Measurements from ENCODE around the gene ZCCHC24. TPM values are rescaled to one million over a fixed set of nuclear protein-coding genes. Genes with fewer than 3 reads are reported as not detected.

The ZCCHC24 gene
- total RNA-seq, 1 experiment from 2014 or later, result 3.8 TPM

DNA sequence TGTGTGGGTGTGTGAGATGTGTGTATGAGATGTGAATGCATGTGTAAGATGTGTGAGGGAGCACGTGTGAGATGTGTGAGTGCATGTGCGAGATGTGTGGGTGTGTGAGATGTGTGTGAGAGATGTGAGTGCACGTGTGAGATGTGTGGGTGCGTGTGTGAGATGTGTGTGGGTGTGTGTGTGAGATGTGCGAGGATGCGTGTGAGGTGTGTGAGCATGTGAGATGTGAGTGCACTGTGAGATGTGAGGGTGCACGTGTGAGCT, 67.1 kb downstream of the ZCCHC24 start:
- Histone ChIP-seq H3T11ph (ENCODE audit: low read length) (no peak overlapping the region), H4K8ac (replicated peaks; ENCODE audit: insufficient read length, low read depth, low read length) (peak overlapping the region; percentile 28), H2AK5ac (ENCODE audit: insufficient read length, low read length) (no peak overlapping the region), H3K4me1 (ENCODE audit: insufficient read depth, low read length) (no peaks in the 10 kb centered on the region), H3K27me3 (ENCODE audit: insufficient read depth, low read length) (no peaks in the 10 kb centered on the region), H4K91ac (ENCODE audit: insufficient read length, low read depth, low read length) (no peak overlapping the region), H3K18ac (ENCODE audit: insufficient read length, low read depth, low read length) (no peak overlapping the region), H2AFZ (ENCODE audit: low read length) (no peak overlapping the region), H2BK15ac (ENCODE audit: low read depth, low read length) (no peak overlapping the region), H3K14ac (ENCODE audit: insufficient read depth, low read length) (no peak overlapping the region), H3K9ac (ENCODE audit: extremely low read depth, insufficient read length, low read length) (no peak overlapping the region), H3K23me2 (ENCODE audit: insufficient read length, low read depth, low read length, poor library complexity, severe bottlenecking) (no peaks in the 10 kb centered on the region), H3K4ac (ENCODE audit: low read depth, low read length) (no peak overlapping the region), H2BK120ac (ENCODE audit: low read depth, low read length, poor library complexity, severe bottlenecking) (no peak overlapping the region), H3K23ac (ENCODE audit: insufficient read length, low read depth, low read length) (no peak overlapping the region), H4K20me1 (ENCODE audit: control insufficient read depth, insufficient read depth, insufficient read length) (no peaks in the 10 kb centered on the region), H3K56ac (ENCODE audit: insufficient read length, low read depth, low read length) (no peak overlapping the region), H3K79me2 (ENCODE audit: insufficient read depth, low read length) (no peaks in the 10 kb centered on the region), H4K5ac (ENCODE audit: insufficient read length, low read depth, low read length) (no peak overlapping the region), H3K4me2 (ENCODE audit: insufficient read depth, insufficient read length, low read length) (no peak overlapping the region), H3K9me3 (ENCODE audit: control insufficient read depth, low read depth, low read length) (no peaks in the 10 kb centered on the region), H2BK12ac (ENCODE audit: insufficient read length, low read depth, low read length) (no peak overlapping the region), H2BK20ac (ENCODE audit: low read depth, low read length, poor library complexity, severe bottlenecking) (no peak overlapping the region), H2BK5ac (ENCODE audit: insufficient read length, low read length) (no peak overlapping the region), H3K79me1 (ENCODE audit: insufficient read depth, low read depth, low read length, poor library complexity, severe bottlenecking) (no peaks in the 10 kb centered on the region), H3K27ac (ENCODE audit: insufficient read length, low read depth, low read length) (no peak overlapping the region)
- H3K4me1 Mint-ChIP-seq, result peaks cover 8 to 12% of the 10 kb centered on the region in 2 experiments
- H3K27ac Mint-ChIP-seq, result no peak overlapping the region
- TF ChIP-seq, protein P1, sequence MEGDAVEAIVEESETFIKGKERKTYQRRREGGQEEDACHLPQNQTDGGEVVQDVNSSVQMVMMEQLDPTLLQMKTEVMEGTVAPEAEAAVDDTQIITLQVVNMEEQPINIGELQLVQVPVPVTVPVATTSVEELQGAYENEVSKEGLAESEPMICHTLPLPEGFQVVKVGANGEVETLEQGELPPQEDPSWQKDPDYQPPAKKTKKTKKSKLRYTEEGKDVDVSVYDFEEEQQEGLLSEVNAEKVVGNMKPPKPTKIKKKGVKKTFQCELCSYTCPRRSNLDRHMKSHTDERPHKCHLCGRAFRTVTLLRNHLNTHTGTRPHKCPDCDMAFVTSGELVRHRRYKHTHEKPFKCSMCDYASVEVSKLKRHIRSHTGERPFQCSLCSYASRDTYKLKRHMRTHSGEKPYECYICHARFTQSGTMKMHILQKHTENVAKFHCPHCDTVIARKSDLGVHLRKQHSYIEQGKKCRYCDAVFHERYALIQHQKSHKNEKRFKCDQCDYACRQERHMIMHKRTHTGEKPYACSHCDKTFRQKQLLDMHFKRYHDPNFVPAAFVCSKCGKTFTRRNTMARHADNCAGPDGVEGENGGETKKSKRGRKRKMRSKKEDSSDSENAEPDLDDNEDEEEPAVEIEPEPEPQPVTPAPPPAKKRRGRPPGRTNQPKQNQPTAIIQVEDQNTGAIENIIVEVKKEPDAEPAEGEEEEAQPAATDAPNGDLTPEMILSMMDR (conservative IDR thresholded peaks at IDR 0.05), result no peak
- H3K4me3 Mint-ChIP-seq, result no peak overlapping the region
- no peaks in the 10 kb centered on the region for H3K36me3 Mint-ChIP-seq (ENCODE audit: insufficient read depth in 1 of 3, low read depth in 3 of 3)
- no peaks in the 10 kb centered on the region for H3K9me3 Mint-ChIP-seq
- WGBS (ENCODE audit: extremely low coverage, insufficient read length, low lambda C conversion rate), result 100% methylated on average over 6 of the region's 7 CpGs
- no peak for DNase-seq
- H3K27me3 Mint-ChIP-seq (ENCODE audit: low read depth), result peaks cover 5% of the 10 kb centered on the region; the same call in 1 of the 2 replicates
